OCI-LY7 (cell line): Measurements from ENCODE around the gene BMPR1B.

ENCODE experiments used
- CTCF ChIP-seq: fragments of 200-600 bp; sonication (generic); conservative IDR thresholded peaks from 2 replicates; pipeline ENCODE4 v1.5.1; 2014; ENCODE audit warnings: mild to moderate bottlenecking, antibody characterized with exemption, low read length, moderate library complexity, mixed read lengths
- EZH2phosphoT487 ChIP-seq: fragments of 200-600 bp; sonication (generic); IDR thresholded peaks from 2 replicates; pipeline ENCODE4 v1.6.1; 2018; ENCODE audit warnings: low read depth, borderline replicate concordance, mild to moderate bottlenecking, mixed run types, antibody characterized with exemption, low read length, moderate library complexity, mixed read lengths

- no peak for TF ChIP-seq CTCF
- TF ChIP-seq EZH2phosphoT487: no peak
Measured at GRCh38 chr4:95092766-95093165, 335.0 kb downstream of the BMPR1B start.
